Neural cell (in vitro differentiated cells): ENCODE measurements around the gene SLIT3. TPM values are rescaled to one million over a fixed set of nuclear protein-coding genes. Genes with fewer than 3 reads are reported as not detected.

ENCODE experiments used
- H2AFZ ChIP-seq: fragments of 200-600, 300-800 bp; sonication (generic), shearing (Covaris generic); 2 replicates; pipeline ENCODE4 v1.6.0; 2014; ENCODE audit warnings: low read depth, mild to moderate bottlenecking, antibody characterized with exemption, low read length, moderate library complexity
- H3F3A ChIP-seq: fragments of 200-600 bp; shearing (Covaris generic); 2 replicates; pipeline ENCODE4 v1.6.1; 2016; ENCODE audit warnings: mild to moderate bottlenecking, moderate library complexity, mixed read lengths, antibody characterized with exemption, low read length; ENCODE audit not compliant: insufficient read depth, poor library complexity, severe bottlenecking
- H3K27ac ChIP-seq: fragments of 200-600, 300-800 bp; sonication (generic), shearing (Covaris generic); 2 replicates; pipeline ENCODE4 v1.5.1; 2014; ENCODE audit warnings: mild to moderate bottlenecking, low read length, moderate library complexity
- H3K27me3 ChIP-seq: fragments of 300-800, 200-600 bp; sonication (generic), shearing (Covaris generic); 2 replicates; pipeline ENCODE4 v1.6.0; 2014; ENCODE audit warnings: mild to moderate bottlenecking, low read depth, low read length, moderate library complexity; ENCODE audit not compliant: insufficient read depth
- H3K36me3 ChIP-seq: fragments of 300-800, 200-600 bp; sonication (generic), shearing (Covaris generic); 2 replicates; pipeline ENCODE4 v1.5.1; 2014; ENCODE audit warnings: mild to moderate bottlenecking, antibody characterized with exemption, low read length, moderate library complexity; ENCODE audit not compliant: insufficient read depth
- H3K4me2 ChIP-seq: fragments of 300-800, 200-600 bp; sonication (generic), shearing (Covaris generic); 2 replicates; pipeline ENCODE4 v1.6.0; 2014; ENCODE audit warnings: mild to moderate bottlenecking, low read length
- H3K4me3 ChIP-seq: fragments of 300-800, 200-600 bp; sonication (generic), shearing (Covaris generic); 2 replicates; pipeline ENCODE4 v1.5.1; 2014; ENCODE audit warnings: mild to moderate bottlenecking, low read length, moderate library complexity
- H3K79me2 ChIP-seq: fragments of 200-600 bp; shearing (Covaris generic); replicated peaks from 2 replicates; pipeline ENCODE4 v1.6.0; 2014; ENCODE audit warnings: mild to moderate bottlenecking, low read length, moderate library complexity; ENCODE audit not compliant: insufficient read depth
- H3K9ac ChIP-seq: fragments of 300-800, 200-600 bp; sonication (generic), shearing (Covaris generic); 2 replicates; pipeline ENCODE4 v1.6.1; 2016; ENCODE audit warnings: mild to moderate bottlenecking, low read length, mixed read lengths
- H3K9me2 ChIP-seq: fragments of 200-600 bp; shearing (Covaris generic); 2 replicates; pipeline ENCODE4 v1.6.1; 2016; ENCODE audit warnings: mild to moderate bottlenecking, low read length, mixed read lengths; ENCODE audit not compliant: insufficient read depth
- H3K9me3 ChIP-seq: fragments of 200-600, 300-800 bp; sonication (generic), shearing (Covaris generic); 2 replicates; pipeline ENCODE4 v1.6.1; 2016; ENCODE audit warnings: mild to moderate bottlenecking, mixed run types, low read length, moderate library complexity, mixed read lengths
- H4K20me1 ChIP-seq: fragments of 200-600 bp; shearing (Covaris generic); 2 replicates; pipeline ENCODE4 v1.6.1; 2016; ENCODE audit warnings: mild to moderate bottlenecking, mixed run types; ENCODE audit not compliant: insufficient read depth
- CTCF ChIP-seq: fragments of 450-650 bp; IDR thresholded peaks from 2 replicates; pipeline ENCODE4 v1.5.1; 2014; ENCODE audit warnings: antibody characterized with exemption, mild to moderate bottlenecking, moderate library complexity; ENCODE audit not compliant: poor library complexity, severe bottlenecking
- EP300 ChIP-seq: fragments of 450-650 bp; conservative IDR thresholded peaks from 2 replicates; pipeline ENCODE4 v1.6.1; 2014; ENCODE audit warnings: antibody characterized with exemption, mild to moderate bottlenecking, moderate library complexity; ENCODE audit not compliant: poor library complexity, severe bottlenecking
- EZH2 ChIP-seq: fragments of 200-600, 300-800 bp; shearing (Covaris generic), sonication (generic); IDR thresholded peaks from 2 replicates; pipeline ENCODE4 v1.6.1; 2014; ENCODE audit warnings: antibody characterized with exemption, low read length, borderline replicate concordance, mild to moderate bottlenecking; ENCODE audit not compliant: insufficient read depth, poor library complexity, severe bottlenecking
- MXI1 ChIP-seq: fragments of 450-650 bp; conservative IDR thresholded peaks from 2 replicates; pipeline ENCODE4 v1.6.1; 2014; ENCODE audit warnings: antibody characterized with exemption, mild to moderate bottlenecking; ENCODE audit not compliant: poor library complexity, severe bottlenecking
- POLR2AphosphoS5 ChIP-seq: IDR thresholded peaks from 2 replicates; pipeline ENCODE4 v1.6.1; 2012
- RAD21 ChIP-seq: fragments of 450-650 bp; conservative IDR thresholded peaks from 2 replicates; pipeline ENCODE4 v1.6.1; 2014; ENCODE audit warnings: antibody characterized with exemption, mild to moderate bottlenecking, moderate library complexity
- REST ChIP-seq: IDR thresholded peaks from 2 replicates; pipeline ENCODE4 v1.6.1; 2012; ENCODE audit warnings: borderline replicate concordance
- SMC3 ChIP-seq: fragments of 450-650 bp; conservative IDR thresholded peaks from 2 replicates; pipeline ENCODE4 v1.6.1; 2014; ENCODE audit warnings: antibody characterized with exemption, mild to moderate bottlenecking, moderate library complexity; ENCODE audit not compliant: poor library complexity
- TAF1 ChIP-seq: IDR thresholded peaks from 2 replicates; pipeline ENCODE4 v1.6.1; 2012; ENCODE audit warnings: low read depth
- polyA plus RNA-seq: library from polyadenylated mRNA; depleted of rRNA; stranded (reverse); fragments of >200 nt; gene quantifications from 2 replicates; pipeline ENCODE4 v1.2.3, GENCODE V29; 2014

The SLIT3 gene
- polyA plus RNA-seq, 1 donor from 2014 or later = 1.2 TPM

GRCh38 chr5:168842571-168843205 lies 458.3 kb downstream of the SLIT3 start:
- no peaks in the 10 kb centered on the region for H3K36me3 ChIP-seq
- H3K9me3 ChIP-seq = no peaks in the 10 kb centered on the region
- H2AFZ ChIP-seq = no peak overlapping the region
- no peaks in the 10 kb centered on the region for H3K9me2 ChIP-seq
- no peaks in the 10 kb centered on the region for H4K20me1 ChIP-seq
- H3F3A ChIP-seq = no peaks in the 10 kb centered on the region
- no peaks in the 10 kb centered on the region for H3K79me2 ChIP-seq
- H3K9ac ChIP-seq = no peak overlapping the region
- H3K27me3 ChIP-seq = peaks cover 2% of the 10 kb centered on the region
- no peak overlapping the region for H3K27ac ChIP-seq
- H3K4me2 ChIP-seq = no peak overlapping the region
- TF ChIP-seq POLR2AphosphoS5 (no peak), TAF1 (no peak), MXI1 (no peak), REST (no peak), RAD21 (no peak), EZH2 (no peak), EP300 (no peak), SMC3 (no peak), CTCF (no peak)
- H3K4me3 ChIP-seq = no peak overlapping the region

- H3K9ac ChIP-seq = no peak overlapping the region
- H3K9me3 ChIP-seq = no peaks in the 10 kb centered on the region
- no peaks in the 10 kb centered on the region for H3K9me2 ChIP-seq
- H3F3A ChIP-seq = no peaks in the 10 kb centered on the region
- H3K27me3 ChIP-seq = peaks cover 15% of the 10 kb centered on the region
- H3K27ac ChIP-seq = no peak overlapping the region
- H3K79me2 ChIP-seq = no peaks in the 10 kb centered on the region
- H3K4me3 ChIP-seq = no peak overlapping the region
- H4K20me1 ChIP-seq = no peaks in the 10 kb centered on the region
- no peak for TF ChIP-seq TAF1
- TF ChIP-seq EZH2 = no peak
- no peak for TF ChIP-seq EP300
- no peak for TF ChIP-seq CTCF
- no peak for TF ChIP-seq MXI1
- H3K4me2 ChIP-seq = no peak overlapping the region
- no peaks in the 10 kb centered on the region for H3K36me3 ChIP-seq
- no peak overlapping the region for H2AFZ ChIP-seq
These were observed 463.1 kb downstream of the SLIT3 start for GRCh38 chr5:168837852-168838251.
